GM21619 (cell line): Measurements from ENCODE around the gene B4GALT2.
A peak's percentile ranks its signal among the peaks of the same experiment; 100 is the strongest.

Experiments used
- ATAC-seq: cut with Tn5 transposase; IDR thresholded peaks from one replicate; pipeline ENCODE4 v1.9.1; 2021; ENCODE audit not compliant: unreplicated experiment

Gene B4GALT2

DNA sequence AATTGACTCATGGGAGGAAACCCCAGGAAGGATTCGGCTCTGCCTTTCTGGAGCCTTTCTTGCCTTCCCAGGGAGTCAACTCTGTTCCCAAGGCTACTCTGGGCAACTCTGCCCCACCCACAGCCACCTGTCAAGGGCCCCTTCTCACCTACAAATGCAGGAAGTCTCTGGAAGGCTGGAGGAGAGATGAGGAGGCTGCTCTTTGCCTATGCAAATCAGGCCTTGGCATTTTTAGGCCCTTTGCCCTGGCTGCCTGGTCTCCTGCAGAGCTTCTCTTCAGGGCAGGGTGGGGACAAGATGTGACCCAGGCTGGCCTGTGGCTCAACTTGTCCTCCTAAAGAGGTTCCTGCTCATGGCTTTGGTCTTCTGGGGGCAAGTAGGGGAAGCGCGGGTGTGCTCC, 46.8 kb downstream of the B4GALT2 start:
- no peak for ATAC-seq

DNA sequence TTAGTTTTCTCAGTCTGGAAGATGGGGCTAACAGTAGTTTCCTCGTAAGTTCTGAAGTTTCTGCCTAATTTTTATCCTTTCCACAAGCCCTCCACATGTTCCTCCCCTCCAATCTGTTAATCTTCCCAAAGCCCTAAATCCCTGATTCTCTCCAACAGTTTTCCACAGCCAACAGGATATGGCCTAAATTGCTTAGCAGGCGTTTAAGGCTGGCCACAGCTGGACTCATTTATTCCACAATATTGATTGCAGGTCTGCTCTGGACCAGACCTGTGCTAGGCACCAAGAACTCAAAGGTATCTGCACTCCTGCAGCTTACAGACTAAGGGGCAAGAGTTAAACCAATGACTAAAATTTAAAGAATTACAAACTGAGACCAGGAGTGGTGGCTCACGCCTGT, 48.3 kb downstream of the B4GALT2 start:
- no peak for ATAC-seq

DNA sequence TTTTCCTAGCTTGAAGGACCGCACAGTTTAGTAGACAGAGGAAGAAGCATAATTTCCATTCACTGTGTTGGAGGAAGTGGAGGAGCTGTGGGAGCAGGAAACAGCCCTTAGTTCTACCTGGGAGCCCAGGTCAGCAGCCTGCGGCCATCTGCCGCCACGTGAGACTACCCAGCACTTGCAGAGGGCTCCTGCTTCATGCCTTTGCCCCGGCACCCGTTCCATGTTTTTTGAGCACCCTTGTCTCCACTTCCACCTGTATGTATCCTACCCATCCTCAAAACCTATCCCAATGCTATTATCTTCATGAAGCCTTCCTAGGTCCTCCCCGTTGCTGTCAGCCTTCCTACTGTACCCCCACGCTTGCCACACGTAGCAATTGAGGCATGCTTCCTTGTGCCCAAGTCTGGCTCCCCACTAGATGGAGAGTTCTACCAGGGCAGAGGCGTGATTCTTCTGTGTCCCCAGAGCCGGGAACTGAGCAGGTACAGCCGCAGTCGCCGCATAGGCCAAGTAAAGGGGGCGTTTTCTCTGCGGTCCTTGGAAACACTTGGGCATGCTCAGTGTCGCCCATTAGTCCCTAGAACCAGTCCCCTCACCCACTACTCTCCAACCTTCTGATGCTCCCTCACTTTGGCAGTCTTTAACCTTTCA, 50.4 kb downstream of the B4GALT2 start:
- peak; percentile 4 for ATAC-seq

DNA sequence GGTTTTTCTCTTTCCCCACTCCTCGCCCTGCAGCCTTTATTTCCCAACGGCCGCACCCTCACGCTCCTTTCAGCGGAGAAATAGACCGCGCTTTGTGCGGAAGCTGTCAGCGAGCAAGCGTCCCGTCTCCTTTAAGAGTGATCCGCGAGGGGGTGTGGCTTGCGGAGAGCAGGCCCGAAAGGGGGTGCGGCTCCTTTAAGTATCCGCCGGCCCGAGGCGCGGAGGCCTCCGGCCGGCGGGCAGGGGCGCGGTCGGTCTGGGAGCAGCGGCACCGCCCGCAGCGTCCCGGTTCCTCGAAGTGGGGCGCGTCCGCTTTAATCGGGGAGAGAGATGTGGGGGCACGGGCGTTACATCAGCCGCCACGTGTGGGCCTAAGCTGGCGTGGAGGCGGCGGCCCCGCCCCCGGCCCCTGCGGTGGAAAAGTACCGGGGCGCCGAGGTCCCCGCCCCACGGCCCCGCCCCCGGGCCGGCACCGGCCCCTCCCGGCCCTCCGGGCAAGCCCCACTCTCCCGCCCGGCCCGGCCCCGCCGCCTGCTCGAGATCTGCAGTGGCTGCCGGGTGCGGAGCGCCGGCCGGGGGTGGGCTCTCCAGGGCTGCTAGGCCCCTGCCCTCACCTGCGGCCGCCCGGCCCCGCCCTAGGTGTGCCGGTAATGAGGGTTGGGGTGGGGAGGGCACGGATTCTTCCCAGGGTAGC, 51.0 kb downstream of the B4GALT2 start:
- peak; percentile 80 for ATAC-seq

DNA sequence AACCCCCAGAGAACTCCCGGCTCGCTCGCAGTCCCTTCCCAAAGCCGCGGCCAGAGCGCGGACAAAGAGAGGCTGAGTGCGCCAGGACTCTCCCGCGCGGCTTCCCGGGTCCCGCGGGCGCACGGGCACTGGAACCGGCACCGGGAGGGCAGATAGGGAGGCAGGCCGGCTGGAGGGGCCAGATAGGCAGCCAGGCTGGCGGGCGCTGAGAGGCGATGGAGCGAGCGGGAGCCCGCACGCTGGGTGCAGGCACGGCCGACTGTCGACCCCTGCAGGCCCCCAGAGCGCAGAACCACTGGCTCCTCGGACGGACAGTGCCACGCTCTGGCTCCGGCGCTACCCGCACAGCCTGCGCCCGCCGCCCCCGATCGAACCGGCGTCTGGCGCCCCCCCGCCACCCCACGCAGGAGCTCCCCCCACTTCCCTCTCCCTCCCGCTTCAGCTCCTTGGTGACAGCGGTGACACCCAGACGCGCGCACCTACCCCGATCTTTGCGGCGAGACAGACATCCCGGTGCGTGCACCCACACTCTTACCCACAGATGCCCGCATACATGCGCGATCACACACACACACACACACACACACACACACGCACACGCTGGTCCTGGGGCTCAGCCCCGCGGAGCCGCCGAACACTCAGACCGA, 51.7 kb downstream of the B4GALT2 start:
- ATAC-seq = peak; percentile 23

DNA sequence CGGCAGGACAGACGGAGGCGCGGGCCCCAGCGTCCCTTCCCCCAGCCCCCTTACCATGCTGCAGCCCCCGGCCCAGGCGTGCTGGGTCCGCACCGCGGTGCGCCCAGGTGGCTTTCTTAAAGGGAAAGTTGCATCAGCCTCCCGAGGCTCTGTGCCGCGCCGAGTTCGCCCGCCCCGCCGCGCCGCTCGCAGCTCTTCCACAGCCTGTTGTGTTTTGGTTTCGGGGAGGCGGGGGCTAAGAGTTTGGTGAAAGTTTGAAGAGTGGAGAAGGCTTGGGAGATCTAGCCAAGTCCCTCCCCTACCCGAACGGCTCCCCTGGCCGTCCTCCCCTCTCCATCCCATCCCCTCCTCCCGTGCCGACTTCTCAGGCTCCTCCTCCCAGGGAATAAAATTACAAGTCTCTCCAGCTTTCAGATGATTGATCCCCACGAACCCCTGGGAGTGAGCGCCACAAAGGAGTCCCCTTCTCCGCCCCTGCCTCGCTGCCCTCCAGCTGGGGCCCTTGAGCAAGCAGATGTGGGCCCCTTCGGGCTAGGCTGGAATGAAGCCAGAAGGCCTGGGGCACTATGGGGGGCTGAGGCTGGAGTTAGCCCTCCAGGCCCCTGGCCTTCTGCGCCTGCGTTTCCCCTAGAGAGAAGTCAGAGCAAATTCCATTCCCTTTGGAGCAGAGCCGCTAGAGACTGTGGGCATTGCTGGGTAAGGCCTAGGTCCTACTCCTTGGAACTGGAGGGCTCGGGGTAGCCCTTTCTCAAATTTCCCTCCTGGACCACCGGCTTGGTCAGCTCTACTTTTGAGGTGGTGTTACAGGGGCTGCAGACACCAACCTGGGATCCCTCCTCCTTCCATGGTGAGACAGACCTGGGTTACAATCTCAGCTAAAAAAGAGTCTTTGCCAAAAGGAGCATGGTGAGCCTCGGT, 52.5 kb downstream of the B4GALT2 start, which contains the start of gene SLC6A9:
Gene SLC6A9, minus strand, starts transcription at position 211 of the 918 bp plus-strand sequence. CDS start 7,185 bp downstream, outside the sequence.
- no peak for ATAC-seq

DNA sequence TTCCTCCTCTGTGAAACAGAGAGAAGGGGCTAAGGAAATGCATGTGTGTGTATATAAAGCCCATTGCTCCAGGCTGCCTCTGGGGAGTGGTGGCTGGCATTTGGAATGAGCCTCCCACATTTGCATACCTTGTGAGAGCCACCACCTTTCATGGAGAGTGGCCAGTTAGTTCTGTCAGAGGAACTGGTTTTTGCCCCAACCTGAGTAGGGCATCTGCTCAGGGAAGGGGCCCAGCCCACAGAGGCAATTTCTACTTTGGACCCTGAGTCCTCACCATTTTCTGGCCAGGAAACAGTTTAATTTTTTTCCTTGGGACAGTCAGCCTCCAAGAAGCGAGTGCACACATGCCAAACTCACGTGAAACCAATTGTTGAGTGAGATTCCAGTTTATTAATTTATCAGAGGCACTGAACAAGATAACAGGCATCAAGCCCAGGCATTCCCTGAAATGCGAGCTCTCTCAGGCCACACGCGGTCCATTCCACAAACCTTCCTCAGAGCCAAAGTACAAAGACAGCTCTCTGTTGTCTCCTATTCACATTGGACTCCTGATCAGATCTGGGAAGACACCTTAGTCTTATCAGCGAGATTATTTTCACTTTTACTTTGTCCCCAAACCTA, 53.3 kb downstream of the B4GALT2 start:
- no peak for ATAC-seq

DNA sequence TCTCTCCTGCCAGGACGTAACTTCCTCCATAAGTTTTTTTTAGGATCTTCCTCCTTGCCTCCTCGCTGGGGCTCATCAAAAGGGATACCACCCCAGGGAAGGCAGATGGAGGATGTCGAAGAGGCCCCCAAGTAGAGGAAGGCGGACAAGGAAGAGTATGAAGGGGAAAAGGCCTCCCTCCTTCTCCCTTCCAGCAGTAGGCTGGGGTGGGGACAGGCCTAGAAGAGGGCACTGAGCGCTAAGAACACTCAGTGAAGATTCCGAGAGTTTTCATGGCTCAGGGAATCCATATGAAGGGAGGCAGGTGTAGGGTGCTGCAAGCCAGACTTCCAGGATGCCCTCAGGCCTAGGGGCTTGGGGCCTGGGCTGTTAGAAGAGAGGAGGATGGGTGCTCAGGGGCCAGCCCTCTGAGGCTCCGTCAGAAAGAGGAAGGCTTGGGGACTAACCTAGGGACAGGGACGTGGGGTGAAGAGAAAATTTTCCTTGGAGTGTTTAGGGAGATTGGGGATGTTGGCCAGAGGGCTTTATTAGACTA, 54.1 kb downstream of the B4GALT2 start:
- no peak for ATAC-seq

DNA sequence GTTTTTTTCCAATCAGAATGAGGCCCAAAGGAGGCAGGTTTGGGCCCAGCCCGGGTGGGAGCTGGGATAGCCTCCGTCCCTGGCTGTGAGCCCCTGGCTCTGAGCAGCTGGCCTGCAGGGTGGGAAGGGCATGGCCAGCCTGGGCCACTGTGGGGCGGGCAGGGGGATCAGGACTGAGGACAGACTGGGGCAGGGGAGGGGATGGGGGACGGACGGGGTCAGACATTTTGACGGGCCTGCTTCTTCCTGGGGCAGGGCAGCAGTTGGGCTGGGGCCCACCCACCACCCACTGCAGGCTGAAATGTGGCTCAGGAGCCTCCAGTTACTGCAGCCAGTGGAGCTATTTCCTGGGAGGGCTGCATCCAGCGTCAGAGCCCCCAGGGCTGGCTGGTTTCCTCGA, 54.7 kb downstream of the B4GALT2 start:
- ATAC-seq = no peak

DNA sequence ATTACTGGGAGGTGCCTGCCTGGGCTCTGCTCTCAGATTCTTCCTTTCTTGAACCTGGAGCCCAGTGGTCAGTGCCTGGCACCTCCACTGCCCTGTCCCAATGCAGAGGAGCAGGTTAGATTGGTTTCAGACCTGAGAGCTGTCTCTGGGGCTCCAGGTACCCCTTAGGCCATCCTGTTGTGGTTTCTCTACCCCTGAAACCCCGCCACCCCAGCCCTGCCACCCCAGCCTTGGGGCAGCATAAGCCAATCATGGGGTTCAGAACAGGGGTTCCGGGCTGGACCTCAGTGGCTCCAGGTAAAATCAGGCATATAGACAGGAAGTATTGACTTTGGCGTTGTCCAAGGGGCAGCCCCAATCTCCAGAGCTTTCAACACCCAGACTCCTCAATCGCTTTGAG, 55.4 kb downstream of the B4GALT2 start:
- no peak for ATAC-seq

DNA sequence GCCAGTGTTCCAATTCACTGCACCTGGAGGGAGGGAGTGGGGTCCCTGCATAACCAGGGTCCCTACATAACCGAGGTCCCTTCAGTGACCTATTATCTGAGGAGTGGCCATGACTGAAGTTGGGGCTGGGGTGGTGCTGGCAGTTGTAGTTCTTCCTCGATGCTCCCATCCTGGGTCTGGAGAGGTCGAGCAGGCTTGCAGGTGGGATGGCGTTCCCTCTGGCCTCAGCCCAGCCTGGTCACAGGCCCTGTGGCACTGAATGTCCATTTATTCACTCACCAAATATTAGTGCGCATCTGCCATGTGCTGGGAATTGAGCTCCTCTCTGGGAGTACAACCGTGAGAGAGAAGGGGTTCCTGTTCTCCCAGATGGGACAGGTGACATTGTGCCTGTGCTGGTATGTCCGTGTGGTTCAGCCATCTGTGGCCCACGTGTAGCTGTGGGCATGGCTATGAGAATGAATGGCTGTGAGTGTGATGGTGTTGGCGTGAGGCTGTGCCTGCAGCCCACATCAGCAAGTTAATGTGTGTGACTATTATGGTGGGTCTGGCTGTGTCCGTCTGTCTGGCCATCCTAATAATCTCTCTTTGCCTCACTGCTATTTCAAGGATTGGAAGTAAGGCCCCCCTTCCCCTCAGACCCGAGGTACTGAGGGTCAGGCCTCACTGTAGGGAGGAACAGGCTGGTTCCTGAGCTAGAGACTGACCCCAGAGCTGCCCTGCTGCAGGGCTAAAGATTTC, 56.1 kb downstream of the B4GALT2 start:
- ATAC-seq = no peak

DNA sequence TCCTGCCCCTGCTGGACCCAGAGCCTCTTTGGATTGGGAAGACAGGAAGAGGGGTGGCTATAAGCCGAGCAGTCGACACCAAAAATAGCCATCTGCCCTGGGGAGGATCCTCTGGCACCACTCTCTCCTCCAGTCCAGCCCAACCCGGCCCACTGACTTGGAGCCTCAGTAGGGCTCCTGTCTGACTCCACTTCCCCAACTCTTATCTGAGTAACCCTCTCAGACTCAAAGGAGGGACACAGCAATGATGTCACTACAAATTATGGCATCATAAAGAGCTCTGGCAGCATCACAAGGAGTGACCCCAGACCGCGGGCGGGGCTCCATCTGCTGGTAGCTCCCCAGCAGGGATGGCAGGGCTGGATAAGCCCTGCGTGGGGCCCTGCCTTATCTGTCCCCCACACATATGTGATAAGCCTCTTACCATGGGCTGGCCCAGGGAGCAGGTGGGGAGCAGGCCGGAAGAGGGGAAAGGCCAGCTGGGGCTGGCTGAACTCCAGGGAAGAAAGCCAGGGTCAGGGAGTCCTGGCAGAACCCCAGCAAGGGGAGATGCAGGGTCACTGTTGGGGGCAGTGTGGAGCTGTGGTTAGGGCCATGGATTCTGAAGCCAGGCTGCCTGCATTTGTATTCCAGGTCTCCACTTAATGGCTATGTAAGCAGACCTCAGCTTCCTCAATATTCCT, 56.9 kb downstream of the B4GALT2 start:
- no peak for ATAC-seq

DNA sequence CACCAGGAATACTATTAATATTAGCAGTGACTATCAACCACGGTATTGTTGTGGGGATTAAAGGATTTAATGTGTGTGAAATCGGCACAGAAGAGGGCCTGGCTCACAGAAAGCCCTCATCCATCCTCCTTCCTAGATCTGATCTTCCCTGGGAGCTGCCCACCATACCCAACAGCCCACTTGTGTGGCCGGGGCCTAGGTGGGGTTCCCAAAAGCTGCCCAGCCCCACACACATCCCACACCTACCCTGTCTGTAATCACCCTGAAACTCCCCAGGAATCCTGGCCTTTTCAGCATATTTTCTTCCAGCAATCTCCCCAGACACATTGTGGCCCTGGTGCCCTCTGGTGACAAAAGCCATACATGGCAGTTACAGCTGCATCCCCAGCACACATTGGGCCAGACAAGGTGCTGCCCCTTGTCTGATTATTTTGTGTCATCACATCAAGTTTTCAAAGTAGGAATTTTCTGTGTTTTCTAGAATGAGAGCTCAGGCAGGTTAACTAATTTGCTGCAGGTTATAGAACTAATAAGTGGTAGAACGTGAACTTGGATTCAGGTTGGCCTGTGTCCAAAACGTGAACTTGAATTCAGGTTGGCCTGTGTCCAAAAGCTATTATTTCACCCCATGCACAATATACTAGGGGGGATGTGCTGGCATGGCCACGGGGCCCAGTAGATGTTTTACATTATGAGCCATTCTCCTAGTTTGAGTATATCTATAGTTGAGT, 57.6 kb downstream of the B4GALT2 start:
- ATAC-seq = no peak

DNA sequence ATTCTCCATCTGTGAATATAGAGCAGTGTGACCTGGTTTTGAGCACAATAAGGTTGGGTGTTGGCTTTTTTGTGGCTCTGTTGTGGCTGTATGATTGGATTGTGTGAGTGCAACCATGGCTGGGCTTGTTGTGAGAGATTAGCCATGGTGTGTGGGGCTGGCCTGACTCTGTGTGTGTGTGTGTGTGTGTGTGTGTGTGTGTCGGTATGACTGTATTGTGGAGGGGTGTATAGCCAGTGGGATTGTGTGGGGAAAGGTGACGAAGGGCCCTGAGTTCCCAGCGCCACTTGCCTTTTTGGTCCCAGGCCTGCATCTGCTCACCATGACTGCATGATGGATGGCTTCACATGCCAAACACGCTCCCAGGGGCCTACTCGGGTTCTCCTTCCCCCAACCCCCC, 58.1 kb downstream of the B4GALT2 start:
- no peak for ATAC-seq

DNA sequence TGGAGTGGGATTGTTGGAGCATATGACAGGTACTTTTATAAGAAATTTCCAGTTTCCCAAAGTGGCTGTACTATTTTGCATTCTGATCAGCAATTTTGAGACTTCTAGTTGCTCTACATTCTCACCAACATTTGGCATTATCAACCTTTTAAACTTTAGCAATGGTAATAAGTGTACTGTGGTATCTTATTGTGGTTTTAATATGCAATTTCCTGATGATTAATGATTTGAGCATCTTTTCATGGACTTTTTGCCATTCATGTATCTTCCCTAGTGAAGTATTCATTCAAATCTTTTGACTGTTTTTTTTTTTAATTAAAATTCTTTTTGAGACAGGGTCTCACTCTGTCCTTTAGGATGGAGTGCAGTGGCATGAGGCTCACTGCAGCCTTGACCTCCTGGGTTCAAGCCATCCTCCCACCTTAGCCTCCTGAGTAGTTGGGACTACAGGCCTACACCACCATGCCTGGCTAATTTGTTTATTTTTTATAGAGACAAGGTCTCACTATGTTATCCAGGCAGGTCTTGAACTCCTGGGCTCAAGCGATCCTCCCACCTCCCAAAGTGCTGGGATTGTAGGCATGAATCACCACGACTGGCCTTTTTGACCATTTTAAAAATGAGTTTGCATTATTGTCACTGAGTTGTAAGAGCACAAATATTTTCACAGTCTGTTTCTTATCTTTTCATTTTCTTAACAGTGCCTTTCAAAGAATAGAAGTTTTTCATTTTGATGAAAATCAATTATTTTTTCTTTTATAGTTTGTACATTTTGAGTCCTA, 60.1 kb downstream of the B4GALT2 start:
- no peak for ATAC-seq

DNA sequence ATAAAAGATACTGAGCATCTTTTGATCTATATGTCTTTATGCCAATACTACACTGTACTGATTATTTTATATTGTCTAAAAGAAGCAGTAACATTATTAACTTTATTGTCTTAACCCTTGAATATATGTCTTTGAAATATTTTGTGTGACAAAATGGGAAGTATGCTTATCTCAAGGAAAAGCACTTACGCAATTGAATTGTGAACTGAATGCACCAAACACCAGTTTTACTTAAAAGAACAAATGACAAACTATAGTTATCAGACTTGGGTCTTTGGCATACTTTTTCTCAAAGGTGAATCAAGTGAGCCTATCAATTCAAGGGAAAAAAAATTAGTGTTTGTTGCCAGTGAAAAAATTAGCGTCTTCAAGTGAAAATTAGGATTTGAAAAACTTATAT, 61.4 kb downstream of the B4GALT2 start:
- ATAC-seq = no peak
